ENCODE data around the gene PGAM5. TPM values are rescaled to one million over a fixed set of nuclear protein-coding genes. Genes with fewer than 3 reads are reported as not detected.

PGAM5 gene
- total and polyA plus RNA-seq, 2 of the 13 experiments (the other 11 are each of a cell fraction or from before 2014, with no cell fraction given), result 18.0 to 77.9 TPM

DNA sequence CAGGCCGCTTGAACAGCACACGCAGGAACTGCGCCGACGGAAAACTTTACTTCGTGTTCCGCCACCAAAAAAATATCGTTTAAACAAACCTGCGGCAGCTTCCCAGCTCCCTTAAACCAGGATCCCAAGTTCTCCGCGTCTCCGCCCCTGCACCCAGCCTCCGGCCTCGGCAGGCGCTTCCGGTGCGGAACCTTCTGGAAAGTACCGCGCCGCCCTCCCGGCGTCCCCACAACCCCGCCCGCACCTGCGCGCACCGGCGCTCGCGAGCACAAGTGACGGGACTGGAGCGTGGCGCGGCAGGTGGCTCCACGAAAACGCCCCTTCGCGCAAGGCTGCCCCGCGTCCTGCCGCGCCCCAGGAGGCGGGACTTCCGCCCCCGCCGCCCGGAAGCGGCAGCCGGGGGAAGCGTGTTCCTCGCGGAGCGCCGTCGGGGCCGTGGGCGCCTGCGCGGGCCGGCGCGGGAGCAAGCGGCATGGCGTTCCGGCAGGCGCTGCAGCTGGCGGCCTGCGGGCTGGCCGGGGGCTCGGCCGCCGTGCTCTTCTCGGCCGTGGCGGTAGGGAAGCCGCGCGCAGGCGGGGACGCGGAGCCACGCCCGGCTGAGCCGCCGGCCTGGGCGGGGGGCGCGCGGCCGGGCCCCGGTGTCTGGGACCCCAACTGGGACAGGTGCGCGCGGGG lies at the start of gene PGAM5 (continued):
- TF ChIP-seq, protein P1, sequence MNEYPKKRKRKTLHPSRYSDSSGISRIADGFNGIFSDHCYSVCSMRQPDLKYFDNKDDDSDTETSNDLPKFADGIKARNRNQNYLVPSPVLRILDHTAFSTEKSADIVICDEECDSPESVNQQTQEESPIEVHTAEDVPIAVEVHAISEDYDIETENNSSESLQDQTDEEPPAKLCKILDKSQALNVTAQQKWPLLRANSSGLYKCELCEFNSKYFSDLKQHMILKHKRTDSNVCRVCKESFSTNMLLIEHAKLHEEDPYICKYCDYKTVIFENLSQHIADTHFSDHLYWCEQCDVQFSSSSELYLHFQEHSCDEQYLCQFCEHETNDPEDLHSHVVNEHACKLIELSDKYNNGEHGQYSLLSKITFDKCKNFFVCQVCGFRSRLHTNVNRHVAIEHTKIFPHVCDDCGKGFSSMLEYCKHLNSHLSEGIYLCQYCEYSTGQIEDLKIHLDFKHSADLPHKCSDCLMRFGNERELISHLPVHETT (CRISPR knock-in tag; conservative IDR thresholded peaks at IDR 0.05), result peak; percentile 92
- no peak for TF ChIP-seq ZNF619 (CRISPR knock-in tag; IDR thresholded peaks at IDR 0.05)
- TF ChIP-seq MED8 (CRISPR knock-in tag; IDR thresholded peaks at IDR 0.05; ENCODE audit: insufficient replicate concordance), result peak; percentile 26
- TF ChIP-seq POLR2AphosphoS5 (IDR thresholded peaks at IDR 0.05; ENCODE audit: low read depth, low read length), result peak; percentile 77
- TF ChIP-seq GFI1 (CRISPR knock-in tag; IDR thresholded peaks at IDR 0.05; ENCODE audit: borderline replicate concordance), result peak; percentile 64; the same call in 1 of the 2 replicates
- TF ChIP-seq HMGA1 (CRISPR knock-in tag; conservative IDR thresholded peaks at IDR 0.05), result no peak
- TF ChIP-seq ZNF557 (CRISPR knock-in tag; IDR thresholded peaks at IDR 0.05), result 0 out of 2 replicates have a peak, but pooled peaks have one; percentile 43
- TF ChIP-seq RFX5 (IDR thresholded peaks at IDR 0.05; ENCODE audit: low read depth, low read length), result no peak
- TF ChIP-seq ZNF354B (CRISPR knock-in tag; IDR thresholded peaks at IDR 0.05), result peak; percentile 86; the same call in 1 of the 2 replicates
- TF ChIP-seq SATB2 (CRISPR knock-in tag; IDR thresholded peaks at IDR 0.05), result no peak
- TF ChIP-seq, protein P2, sequence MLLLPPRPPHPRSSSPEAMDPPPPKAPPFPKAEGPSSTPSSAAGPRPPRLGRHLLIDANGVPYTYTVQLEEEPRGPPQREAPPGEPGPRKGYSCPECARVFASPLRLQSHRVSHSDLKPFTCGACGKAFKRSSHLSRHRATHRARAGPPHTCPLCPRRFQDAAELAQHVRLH (CRISPR knock-in tag; IDR thresholded peaks at IDR 0.05; ENCODE audit: borderline replicate concordance, low read depth), result no peak; the same call in none of the 2 replicates
- TF ChIP-seq FIP1L1 (IDR thresholded peaks at IDR 0.05; ENCODE audit: borderline replicate concordance, insufficient read depth, low read depth, low read length), result no peak
- TF ChIP-seq, protein P3, sequence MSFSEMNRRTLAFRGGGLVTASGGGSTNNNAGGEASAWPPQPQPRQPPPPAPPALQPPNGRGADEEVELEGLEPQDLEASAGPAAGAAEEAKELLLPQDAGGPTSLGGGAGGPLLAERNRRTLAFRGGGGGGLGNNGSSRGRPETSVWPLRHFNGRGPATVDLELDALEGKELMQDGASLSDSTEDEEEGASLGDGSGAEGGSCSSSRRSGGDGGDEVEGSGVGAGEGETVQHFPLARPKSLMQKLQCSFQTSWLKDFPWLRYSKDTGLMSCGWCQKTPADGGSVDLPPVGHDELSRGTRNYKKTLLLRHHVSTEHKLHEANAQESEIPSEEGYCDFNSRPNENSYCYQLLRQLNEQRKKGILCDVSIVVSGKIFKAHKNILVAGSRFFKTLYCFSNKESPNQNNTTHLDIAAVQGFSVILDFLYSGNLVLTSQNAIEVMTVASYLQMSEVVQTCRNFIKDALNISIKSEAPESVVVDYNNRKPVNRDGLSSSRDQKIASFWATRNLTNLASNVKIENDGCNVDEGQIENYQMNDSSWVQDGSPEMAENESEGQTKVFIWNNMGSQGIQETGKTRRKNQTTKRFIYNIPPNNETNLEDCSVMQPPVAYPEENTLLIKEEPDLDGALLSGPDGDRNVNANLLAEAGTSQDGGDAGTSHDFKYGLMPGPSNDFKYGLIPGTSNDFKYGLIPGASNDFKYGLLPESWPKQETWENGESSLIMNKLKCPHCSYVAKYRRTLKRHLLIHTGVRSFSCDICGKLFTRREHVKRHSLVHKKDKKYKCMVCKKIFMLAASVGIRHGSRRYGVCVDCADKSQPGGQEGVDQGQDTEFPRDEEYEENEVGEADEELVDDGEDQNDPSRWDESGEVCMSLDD (CRISPR knock-in tag; IDR thresholded peaks at IDR 0.05; ENCODE audit: borderline replicate concordance), result no peak; the same call in none of the 2 replicates
- TF ChIP-seq, protein P4, sequence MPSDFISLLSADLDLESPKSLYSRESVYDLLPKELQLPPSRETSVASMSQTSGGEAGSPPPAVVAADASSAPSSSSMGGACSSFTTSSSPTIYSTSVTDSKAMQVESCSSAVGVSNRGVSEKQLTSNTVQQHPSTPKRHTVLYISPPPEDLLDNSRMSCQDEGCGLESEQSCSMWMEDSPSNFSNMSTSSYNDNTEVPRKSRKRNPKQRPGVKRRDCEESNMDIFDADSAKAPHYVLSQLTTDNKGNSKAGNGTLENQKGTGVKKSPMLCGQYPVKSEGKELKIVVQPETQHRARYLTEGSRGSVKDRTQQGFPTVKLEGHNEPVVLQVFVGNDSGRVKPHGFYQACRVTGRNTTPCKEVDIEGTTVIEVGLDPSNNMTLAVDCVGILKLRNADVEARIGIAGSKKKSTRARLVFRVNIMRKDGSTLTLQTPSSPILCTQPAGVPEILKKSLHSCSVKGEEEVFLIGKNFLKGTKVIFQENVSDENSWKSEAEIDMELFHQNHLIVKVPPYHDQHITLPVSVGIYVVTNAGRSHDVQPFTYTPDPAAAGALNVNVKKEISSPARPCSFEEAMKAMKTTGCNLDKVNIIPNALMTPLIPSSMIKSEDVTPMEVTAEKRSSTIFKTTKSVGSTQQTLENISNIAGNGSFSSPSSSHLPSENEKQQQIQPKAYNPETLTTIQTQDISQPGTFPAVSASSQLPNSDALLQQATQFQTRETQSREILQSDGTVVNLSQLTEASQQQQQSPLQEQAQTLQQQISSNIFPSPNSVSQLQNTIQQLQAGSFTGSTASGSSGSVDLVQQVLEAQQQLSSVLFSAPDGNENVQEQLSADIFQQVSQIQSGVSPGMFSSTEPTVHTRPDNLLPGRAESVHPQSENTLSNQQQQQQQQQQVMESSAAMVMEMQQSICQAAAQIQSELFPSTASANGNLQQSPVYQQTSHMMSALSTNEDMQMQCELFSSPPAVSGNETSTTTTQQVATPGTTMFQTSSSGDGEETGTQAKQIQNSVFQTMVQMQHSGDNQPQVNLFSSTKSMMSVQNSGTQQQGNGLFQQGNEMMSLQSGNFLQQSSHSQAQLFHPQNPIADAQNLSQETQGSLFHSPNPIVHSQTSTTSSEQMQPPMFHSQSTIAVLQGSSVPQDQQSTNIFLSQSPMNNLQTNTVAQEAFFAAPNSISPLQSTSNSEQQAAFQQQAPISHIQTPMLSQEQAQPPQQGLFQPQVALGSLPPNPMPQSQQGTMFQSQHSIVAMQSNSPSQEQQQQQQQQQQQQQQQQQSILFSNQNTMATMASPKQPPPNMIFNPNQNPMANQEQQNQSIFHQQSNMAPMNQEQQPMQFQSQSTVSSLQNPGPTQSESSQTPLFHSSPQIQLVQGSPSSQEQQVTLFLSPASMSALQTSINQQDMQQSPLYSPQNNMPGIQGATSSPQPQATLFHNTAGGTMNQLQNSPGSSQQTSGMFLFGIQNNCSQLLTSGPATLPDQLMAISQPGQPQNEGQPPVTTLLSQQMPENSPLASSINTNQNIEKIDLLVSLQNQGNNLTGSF (CRISPR knock-in tag; IDR thresholded peaks at IDR 0.05), result peak; percentile 92
- TF ChIP-seq ZC3H13 (CRISPR knock-in tag; IDR thresholded peaks at IDR 0.05), result peak; percentile 81; the same call in 1 of the 2 replicates
- TF ChIP-seq MAFF (IDR thresholded peaks at IDR 0.05; ENCODE audit: low read depth, low read length), result no peak
- TF ChIP-seq HMG20A (CRISPR knock-in tag; IDR thresholded peaks at IDR 0.05; ENCODE audit: borderline replicate concordance), result 0 out of 2 replicates have a peak, but pooled peaks have one; percentile 29
- peak; percentile 67; the same call in 1 of the 2 replicates for TF ChIP-seq ZNF816 (CRISPR knock-in tag; IDR thresholded peaks at IDR 0.05; ENCODE audit: borderline replicate concordance)
- 0 out of 2 replicates have a peak, but pooled peaks have one; percentile 66 for TF ChIP-seq ZNF589 (CRISPR knock-in tag; conservative IDR thresholded peaks at IDR 0.05)
- no peak; the same call in 1 of the 2 replicates for TF ChIP-seq ZSCAN29 (CRISPR knock-in tag; conservative IDR thresholded peaks at IDR 0.05)
